ENCODE results near the gene PDXP. TPM values are rescaled to one million over a fixed set of nuclear protein-coding genes. Genes with fewer than 3 reads are reported as not detected.
"Not testable (repeated sequence)": the region's sequence is repeated elsewhere in the genome, so short reads cannot be mapped to it uniquely, and the experiment has no call there.

The PDXP gene, protein sequence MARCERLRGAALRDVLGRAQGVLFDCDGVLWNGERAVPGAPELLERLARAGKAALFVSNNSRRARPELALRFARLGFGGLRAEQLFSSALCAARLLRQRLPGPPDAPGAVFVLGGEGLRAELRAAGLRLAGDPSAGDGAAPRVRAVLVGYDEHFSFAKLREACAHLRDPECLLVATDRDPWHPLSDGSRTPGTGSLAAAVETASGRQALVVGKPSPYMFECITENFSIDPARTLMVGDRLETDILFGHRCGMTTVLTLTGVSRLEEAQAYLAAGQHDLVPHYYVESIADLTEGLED
- total RNA-seq (2014; rRNA removed; shearing (Covaris generic)) = 47.1 and 47.7 TPM in 2 replicates

DNA sequence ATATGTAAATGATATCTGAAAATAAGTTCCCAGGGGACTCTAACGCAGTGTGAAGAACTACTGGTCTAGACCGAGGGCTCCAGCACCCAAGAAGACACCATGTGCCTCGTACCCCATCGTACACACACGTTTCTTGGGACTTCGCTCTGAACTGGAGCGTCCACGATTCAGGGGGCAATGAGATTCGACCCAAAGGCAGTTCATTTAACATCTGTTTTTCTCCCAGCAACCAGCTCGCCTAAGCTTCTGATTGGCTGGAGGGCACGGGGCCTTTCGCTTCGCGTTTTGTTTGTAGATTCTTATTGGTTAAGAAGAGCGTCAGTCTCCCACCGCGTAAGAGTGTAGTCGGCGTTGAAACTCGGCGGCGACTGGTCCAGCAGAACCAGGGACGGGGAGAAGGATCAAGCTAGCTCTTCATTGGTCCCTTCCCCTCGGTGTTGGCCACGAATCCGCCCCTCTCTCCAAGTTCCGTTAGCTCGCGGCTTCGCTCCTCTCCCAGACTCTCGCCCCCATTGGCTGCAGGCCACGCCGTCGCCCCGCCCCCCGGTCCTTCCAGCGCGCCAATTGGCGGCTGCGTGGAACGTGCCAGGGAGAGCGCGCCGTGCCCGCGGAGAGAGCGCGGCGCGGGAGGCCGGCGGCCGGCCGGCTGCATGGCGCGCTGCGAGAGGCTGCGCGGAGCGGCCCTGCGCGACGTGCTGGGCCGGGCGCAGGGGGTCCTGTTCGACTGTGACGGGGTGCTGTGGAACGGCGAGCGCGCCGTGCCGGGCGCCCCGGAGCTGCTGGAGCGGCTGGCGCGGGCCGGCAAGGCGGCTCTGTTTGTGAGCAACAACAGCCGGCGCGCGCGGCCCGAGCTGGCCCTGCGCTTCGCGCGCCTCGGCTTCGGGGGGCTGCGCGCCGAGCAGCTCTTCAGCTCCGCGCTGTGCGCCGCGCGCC, at the start of gene PDXP:
PDXP (plus strand) TSS at position 591 of the 933 bp plus-strand sequence; CDS start at position 651, 60 bp downstream.
- Histone ChIP-seq H3K27me3 (replicated peaks) (no peaks in the 10 kb centered on the region), H3K4me3 (peak within 1 kb of the TSS; percentile 93), H3K4me1 (replicated peaks) (peaks cover 39% of the 10 kb centered on the region), H3K9me3 (replicated peaks) (no peaks in the 10 kb centered on the region), H3K36me3 (peaks cover 14% of the 10 kb centered on the region), H3K27ac (peak within 1 kb of the TSS; percentile 6; the same call in 1 of the 2 replicates)
- DNase-seq (ENCODE audit: low read depth in 1 of 2, low spot score in 2 of 2) = peak; percentile 99 to 100

DNA sequence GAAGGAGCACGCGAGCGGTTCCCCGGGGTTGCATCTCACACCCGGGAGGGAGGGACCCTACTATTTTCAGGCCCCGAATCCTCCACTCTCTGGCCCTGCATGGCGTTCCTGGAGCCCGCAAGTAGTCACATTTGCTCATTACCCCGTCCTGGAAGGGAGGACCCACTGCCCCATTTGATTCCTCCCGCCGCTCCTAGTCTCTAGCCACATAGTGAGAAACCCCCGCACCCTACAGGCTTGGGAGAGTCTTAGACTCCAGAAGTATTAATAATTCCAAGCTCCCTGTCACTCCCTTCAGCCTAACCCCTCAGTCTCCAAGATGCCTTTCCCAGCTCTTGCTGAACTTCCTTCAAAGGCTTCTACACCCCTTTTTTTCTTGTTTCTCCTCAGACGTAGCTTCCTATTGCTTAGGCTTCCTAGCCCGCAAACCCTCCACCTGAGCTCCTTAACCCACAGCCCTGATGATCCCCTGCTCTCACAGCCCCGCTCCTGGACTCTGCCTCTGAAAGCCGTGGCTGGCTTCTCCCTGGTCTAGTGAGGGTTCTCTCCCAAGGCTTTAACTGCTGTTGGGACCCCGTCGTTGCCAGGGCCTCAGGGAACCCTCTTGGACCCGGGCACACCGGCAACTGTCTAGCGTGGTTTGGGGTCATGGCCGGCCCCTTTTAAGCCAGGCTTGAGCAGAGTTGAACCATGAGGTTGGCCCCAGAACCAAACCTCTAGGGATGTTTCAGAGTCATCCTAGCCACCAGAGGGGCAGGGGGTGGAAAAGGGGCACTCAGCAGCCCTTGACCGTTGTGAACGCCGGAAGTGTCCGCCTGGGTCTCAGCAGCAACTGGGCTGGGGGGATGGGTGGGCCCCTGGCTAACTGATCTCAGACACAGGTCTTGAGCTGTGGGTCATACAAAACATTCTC, 49.0 kb upstream of the PDXP start:
- Histone ChIP-seq H3K27me3 (replicated peaks) (0 out of 2 replicates have a peak, but pooled peaks cover 5% of the 10 kb centered on the region), H3K36me3 (no peaks in the 10 kb centered on the region), H3K4me1 (replicated peaks) (peaks cover 15% of the 10 kb centered on the region), H3K27ac (peak overlapping the region; percentile 25; the same call in 1 of the 2 replicates), H3K9me3 (replicated peaks) (no peaks in the 10 kb centered on the region), H3K4me3 (peak overlapping the region; percentile 84)
- no peak for DNase-seq (ENCODE audit: low read depth in 1 of 2, low spot score in 2 of 2)

DNA sequence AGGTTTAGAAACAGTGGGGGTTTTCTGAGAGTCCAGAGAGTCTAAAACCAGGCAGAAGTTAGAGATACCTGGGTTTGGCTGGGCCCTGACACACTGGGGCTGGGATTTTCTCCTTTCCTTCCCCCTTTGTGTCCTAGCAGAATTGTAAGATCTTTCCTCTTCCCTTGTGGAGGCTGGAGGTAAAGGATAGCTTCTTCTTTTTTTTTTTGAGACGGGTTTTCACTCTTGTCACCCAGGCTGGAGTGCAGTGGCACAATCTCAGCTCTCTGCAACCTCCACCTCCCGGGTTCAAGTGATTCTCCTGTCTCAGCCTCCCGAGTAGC, 48.4 kb upstream of the PDXP start:
- H3K27me3 ChIP-seq (replicated peaks); H3K9me3 ChIP-seq (replicated peaks); H3K27ac ChIP-seq; H3K36me3 ChIP-seq; DNase-seq (ENCODE audit: low read depth in 1 of 2, low spot score in 2 of 2): not testable (repeated sequence)
- H3K4me3 ChIP-seq = peak overlapping the region; percentile 84
- peaks cover 15% of the 10 kb centered on the region for H3K4me1 ChIP-seq (replicated peaks)

DNA sequence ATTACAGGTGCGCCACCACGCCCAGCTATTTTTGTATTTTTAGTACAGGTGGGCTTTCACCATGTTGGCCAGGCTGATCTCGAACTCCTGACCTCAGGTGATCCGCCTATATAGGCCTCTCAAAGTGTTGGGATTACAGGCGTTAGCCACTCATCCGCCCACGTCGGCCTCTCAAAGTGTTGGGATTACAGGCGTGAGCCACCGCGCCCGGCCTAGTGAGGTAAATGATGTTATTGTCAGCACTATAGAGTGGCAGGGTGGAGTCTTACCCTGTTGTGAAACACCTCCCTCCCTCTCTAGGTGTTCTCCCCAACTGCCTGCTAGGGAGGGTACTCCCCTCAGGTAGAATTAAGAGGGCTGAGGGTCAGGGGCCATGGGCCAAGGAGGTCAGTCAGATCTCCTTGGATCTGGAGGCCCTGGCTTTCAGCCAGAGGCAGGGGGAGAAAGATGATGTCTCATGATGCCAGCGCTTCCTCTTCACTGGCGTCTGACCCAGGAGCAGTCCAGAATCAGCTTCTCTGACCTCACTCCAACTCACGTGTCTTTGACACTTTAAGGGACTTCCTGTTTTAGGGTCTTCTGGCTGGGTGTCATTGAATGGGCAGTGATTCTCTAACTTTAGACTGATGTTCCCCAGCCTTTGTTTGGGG, 47.9 kb upstream of the PDXP start:
- DNase-seq (ENCODE audit: low read depth in 1 of 2, low spot score in 2 of 2) = no peak
- Histone ChIP-seq H3K27ac (no peak overlapping the region), H3K27me3 (replicated peaks) (0 out of 2 replicates have a peak, but pooled peaks cover 5% of the 10 kb centered on the region), H3K36me3 (no peaks in the 10 kb centered on the region; the same call in 1 of the 2 replicates), H3K4me3 (no peak overlapping the region), H3K4me1 (replicated peaks) (peaks cover 15% of the 10 kb centered on the region), H3K9me3 (replicated peaks) (no peaks in the 10 kb centered on the region)

DNA sequence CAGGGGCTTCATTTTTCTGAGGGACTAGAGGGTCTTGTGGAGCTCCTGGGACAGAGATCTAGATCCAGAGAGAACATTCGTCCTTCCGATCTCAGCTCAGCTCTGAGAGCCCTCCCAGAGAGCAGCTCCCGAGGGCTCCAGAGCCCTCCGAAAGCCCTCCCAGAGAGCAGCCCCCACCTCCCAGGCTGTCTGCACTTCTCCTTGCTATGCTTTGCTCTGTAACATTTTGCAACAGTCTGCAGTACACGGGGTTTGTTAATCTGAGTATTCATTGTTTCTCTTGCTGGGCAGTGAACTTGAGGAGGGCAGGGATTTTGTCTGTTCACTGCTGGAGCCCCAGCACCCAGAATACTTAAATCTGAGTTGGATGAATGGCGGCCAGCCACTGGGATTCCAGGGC, 47.3 kb upstream of the PDXP start:
- H3K27me3 ChIP-seq (replicated peaks) = 0 out of 2 replicates have a peak, but pooled peaks cover 5% of the 10 kb centered on the region
- H3K4me3 ChIP-seq = no peak overlapping the region
- no peak overlapping the region for H3K27ac ChIP-seq
- H3K9me3 ChIP-seq (replicated peaks) = no peaks in the 10 kb centered on the region
- peaks cover 15% of the 10 kb centered on the region for H3K4me1 ChIP-seq (replicated peaks)
- H3K36me3 ChIP-seq = no peaks in the 10 kb centered on the region; the same call in 1 of the 2 replicates
- no peak for DNase-seq (ENCODE audit: low read depth in 1 of 2, low spot score in 2 of 2)

DNA sequence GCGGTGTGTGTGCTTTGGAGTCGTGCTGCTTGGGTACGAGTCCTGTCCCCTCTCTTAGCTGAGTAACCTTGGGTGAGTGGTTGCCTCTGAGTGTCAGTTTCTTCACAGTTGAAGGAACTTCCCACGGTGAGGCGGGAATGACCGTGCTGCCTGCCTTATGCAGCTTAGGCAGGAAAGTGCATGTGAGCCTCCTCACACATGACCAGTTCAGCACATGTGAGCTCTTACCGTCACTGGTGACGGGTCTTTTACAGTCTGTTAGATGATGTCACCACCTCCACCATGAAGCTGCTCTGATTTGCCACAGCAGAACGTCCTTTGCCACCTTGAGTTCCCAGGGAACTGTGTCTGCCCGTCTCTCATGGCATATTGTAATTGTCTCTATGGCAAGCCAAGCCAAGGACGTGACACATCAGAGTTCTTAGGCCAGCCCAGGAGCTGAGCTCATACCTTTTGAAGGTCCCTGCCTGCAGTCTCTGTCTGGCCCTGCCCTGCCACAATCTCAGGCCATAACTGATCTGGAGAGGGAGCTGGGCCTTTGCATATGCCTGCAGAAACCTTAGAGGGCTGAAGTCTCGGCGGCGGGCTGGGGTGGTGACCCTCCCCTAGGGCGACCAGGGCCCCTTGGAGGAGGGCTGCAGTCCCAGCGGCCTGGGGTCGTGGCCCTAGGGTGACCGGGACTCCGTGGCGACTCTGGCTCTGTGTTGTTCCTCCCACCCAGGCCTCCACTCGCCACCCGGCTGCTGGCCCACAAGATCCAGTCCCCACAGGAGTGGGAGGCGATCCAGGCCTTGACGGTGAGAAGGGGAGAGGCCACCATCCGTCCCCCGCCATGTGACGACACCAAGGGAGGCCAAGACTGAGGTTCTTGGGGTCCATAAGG, 42.1 kb upstream of the PDXP start:
- DNase-seq (ENCODE audit: low read depth in 1 of 2, low spot score in 2 of 2) = no peak
- Histone ChIP-seq H3K27ac (no peak overlapping the region), H3K4me3 (no peak overlapping the region), H3K36me3 (peaks cover 33% of the 10 kb centered on the region), H3K4me1 (replicated peaks) (no peaks in the 10 kb centered on the region), H3K9me3 (replicated peaks) (no peaks in the 10 kb centered on the region), H3K27me3 (replicated peaks) (no peaks in the 10 kb centered on the region)

DNA sequence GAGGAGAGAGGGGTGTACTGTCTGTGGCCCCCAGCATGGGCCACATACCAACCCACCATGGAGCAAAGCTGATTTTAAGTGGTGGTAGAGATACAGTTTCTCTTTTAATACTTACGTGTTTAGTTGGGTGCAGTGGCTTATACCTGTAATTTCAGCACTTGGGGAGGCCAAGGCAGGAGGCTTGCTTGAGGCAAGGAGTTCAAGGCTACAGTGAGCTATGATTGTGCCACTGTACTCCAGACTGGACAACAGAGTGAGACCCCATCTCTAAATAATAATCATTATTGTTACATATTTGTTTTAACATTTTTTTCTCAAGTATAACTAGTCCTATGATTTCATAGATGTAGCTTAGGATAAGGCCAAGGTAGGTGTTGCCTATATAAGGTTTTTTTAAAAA, 41.1 kb upstream of the PDXP start:
- no peak for DNase-seq (ENCODE audit: low read depth in 1 of 2, low spot score in 2 of 2)
- peaks cover 35% of the 10 kb centered on the region for H3K36me3 ChIP-seq
- no peaks in the 10 kb centered on the region for H3K4me1 ChIP-seq (replicated peaks)
- H3K9me3 ChIP-seq (replicated peaks) = no peaks in the 10 kb centered on the region
- H3K4me3 ChIP-seq = no peak overlapping the region
- no peak overlapping the region for H3K27ac ChIP-seq
- H3K27me3 ChIP-seq (replicated peaks) = no peaks in the 10 kb centered on the region

DNA sequence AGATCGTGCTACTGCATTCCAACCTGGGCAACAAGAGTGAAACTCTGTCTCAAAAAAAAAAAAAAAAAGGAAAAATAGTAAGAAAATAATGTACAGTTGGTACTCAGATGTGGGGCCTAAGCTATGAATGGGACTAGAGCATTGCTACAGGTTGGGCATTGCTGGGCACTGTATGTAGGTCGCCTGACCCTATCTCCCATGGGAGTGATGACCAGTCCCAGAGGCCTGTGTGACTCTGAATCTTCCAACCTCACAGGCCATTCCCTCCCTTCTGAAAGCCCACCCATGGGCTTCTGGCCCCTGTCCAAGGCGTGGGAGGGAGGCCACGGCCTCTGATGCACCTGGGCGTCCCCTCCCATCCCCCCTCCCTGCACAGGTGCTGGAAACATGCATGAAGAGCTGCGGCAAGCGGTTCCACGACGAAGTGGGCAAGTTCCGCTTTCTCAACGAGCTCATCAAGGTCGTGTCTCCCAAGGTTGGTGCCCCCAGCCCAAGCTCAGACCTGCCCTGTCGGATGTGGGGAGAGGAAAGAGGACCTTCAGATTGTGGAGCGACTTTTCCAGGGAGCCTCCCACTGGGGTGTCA, 40.4 kb upstream of the PDXP start:
- Histone ChIP-seq H3K27ac (no peak overlapping the region), H3K9me3 (replicated peaks) (no peaks in the 10 kb centered on the region), H3K4me3 (no peak overlapping the region), H3K27me3 (replicated peaks) (no peaks in the 10 kb centered on the region), H3K36me3 (peaks cover 37% of the 10 kb centered on the region), H3K4me1 (replicated peaks) (no peaks in the 10 kb centered on the region)
- DNase-seq (ENCODE audit: low read depth in 1 of 2, low spot score in 2 of 2) = no peak

DNA sequence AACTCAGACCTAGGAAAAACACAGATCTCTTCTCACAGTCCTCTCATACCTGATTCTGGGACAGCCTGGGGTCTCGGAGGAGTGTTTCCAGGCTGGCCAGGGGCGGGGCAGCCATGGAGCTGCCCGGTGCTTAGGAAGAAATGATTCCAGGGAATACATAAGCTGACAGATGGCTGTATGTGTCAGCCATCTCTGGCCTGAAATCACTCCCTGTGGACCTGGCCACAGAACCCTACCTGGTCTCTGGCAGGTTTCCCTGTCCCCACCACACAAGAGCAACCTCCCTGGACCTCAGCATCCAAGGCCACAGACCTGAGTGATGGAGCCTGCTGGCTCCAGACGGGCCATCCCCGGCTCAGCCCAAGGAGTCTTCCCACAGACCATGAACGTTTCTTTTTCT, 39.8 kb upstream of the PDXP start:
- Histone ChIP-seq H3K27me3 (replicated peaks) (no peaks in the 10 kb centered on the region), H3K4me3 (no peak overlapping the region), H3K36me3 (peaks cover 40% of the 10 kb centered on the region), H3K27ac (no peak overlapping the region), H3K9me3 (replicated peaks) (no peaks in the 10 kb centered on the region), H3K4me1 (replicated peaks) (no peaks in the 10 kb centered on the region)
- DNase-seq (ENCODE audit: low read depth in 1 of 2, low spot score in 2 of 2) = no peak

DNA sequence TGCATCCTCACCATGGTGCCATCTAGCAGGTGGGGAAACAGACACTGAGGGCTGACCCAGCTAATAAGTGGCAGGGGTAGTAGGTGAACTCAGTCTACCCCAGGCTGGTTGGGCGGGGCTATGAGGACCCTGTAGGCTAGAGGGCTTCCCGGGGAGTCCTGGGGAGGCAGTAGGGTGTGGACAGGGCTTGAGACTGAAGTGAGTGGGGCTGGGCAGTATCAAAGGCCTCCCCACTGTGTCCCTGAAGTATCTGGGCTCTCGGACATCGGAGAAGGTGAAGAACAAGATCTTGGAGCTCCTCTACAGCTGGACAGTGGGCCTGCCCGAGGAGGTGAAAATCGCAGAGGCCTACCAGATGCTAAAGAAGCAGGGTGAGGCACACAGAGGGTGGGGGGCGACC, 38.5 kb upstream of the PDXP start:
- Histone ChIP-seq H3K4me1 (replicated peaks) (no peaks in the 10 kb centered on the region), H3K9me3 (replicated peaks) (no peaks in the 10 kb centered on the region), H3K36me3 (peaks cover 49% of the 10 kb centered on the region), H3K27me3 (replicated peaks) (no peaks in the 10 kb centered on the region), H3K27ac (no peak overlapping the region), H3K4me3 (no peak overlapping the region)
- no peak for DNase-seq (ENCODE audit: low read depth in 1 of 2, low spot score in 2 of 2)

DNA sequence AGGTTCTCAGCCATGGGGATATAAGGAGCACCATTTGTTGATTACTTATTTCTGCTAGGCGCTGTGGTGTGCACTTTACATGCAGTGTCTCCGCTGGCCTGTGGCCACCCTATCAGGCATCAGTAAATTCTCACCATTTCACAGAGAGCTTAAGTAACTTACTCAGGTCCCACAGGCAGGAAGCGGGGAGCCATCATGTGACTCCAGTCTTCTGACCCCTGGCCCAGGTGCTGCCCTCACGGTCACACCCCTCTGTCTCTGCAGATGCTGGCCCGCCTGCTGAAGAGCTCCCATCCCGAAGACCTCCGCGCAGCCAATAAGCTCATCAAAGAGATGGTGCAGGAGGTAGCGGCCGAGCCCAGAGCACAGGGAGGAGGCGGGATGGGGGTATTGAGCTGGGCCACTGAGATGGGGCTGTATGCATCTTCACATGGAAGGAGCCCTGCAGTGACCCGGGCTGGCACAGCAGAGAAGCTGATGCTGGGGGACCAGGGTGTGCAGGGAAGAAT, 37.1 kb upstream of the PDXP start:
- Histone ChIP-seq H3K9me3 (replicated peaks) (no peaks in the 10 kb centered on the region), H3K36me3 (peaks cover 59% of the 10 kb centered on the region), H3K27me3 (replicated peaks) (no peaks in the 10 kb centered on the region), H3K4me1 (replicated peaks) (no peaks in the 10 kb centered on the region), H3K27ac (no peak overlapping the region), H3K4me3 (no peak overlapping the region)
- no peak for DNase-seq (ENCODE audit: low read depth in 1 of 2, low spot score in 2 of 2)

All from SJSA1 (cell line).